ENCODE data around the gene BFSP1.

BFSP1 gene

GRCh38 chr20:17565169-17565845 lies 34.1 kb upstream of the BFSP1 start:
- H3K36me3 ChIP-seq (ENCODE audit: insufficient read depth, low read length), result no peaks in the 10 kb centered on the region
- peaks cover 7% of the 10 kb centered on the region; the same call in 1 of the 2 replicates for H3K4me1 ChIP-seq (ENCODE audit: insufficient read depth, low read length)
- H3K9me3 ChIP-seq (ENCODE audit: control insufficient read depth, insufficient read depth, low read length), result peaks cover 3% of the 10 kb centered on the region
- no peak overlapping the region for H3K9ac ChIP-seq (ENCODE audit: low read depth, low read length)

- no peaks in the 10 kb centered on the region for H3K36me3 ChIP-seq (ENCODE audit: insufficient read depth, low read length)
- H3K9ac ChIP-seq (ENCODE audit: low read depth, low read length), result no peak overlapping the region
- peaks cover 22% of the 10 kb centered on the region for H3K4me1 ChIP-seq (ENCODE audit: insufficient read depth, low read length)
- H3K9me3 ChIP-seq (ENCODE audit: control insufficient read depth, insufficient read depth, low read length), result peaks cover 3% of the 10 kb centered on the region
Observed at GRCh38 chr20:17562804-17563305, 31.7 kb upstream of the BFSP1 start.

DNA sequence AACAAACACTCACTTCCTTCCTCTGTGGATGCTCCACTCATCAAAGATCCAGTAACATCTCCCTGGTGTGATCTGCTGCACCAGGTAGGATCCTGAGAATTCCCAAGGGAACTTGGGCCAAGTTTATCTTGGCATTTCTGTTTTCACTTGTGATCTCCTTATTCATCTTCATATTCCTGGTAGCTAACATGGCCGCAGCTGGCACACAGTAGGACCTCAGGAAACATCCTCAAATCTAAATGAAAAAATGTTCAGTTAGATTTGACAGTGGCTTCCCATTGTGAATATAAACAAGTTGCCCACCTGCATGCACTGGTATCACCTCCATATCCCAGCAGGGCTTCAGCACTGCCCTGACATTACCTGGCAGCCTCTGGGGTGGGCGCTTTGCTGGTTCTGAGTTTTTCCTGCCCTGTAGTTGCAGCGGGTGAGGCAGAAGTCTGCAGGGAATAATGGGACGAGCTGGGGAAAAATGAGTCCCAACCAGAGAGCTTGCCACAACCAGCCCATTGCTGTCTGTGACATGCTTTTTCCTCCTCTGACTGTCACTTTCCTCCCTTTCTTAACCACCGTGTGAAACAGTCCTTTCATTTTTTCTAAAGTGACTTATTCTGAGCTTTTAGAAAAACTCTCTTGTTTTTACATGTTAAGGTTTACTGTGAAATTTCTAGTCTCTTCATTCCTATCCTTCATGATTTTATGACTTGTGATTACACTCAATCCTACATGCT lies 29.3 kb upstream of the BFSP1 start:
- Histone ChIP-seq H3K9me3 (ENCODE audit: control insufficient read depth, insufficient read depth, low read length) (no peaks in the 10 kb centered on the region), H3K4me1 (ENCODE audit: insufficient read depth, low read length) (peaks cover 32% of the 10 kb centered on the region), H3K9ac (ENCODE audit: low read depth, low read length) (no peak overlapping the region), H3K36me3 (ENCODE audit: insufficient read depth, low read length) (no peaks in the 10 kb centered on the region)

- Histone ChIP-seq H3K36me3 (ENCODE audit: insufficient read depth, low read length) (no peaks in the 10 kb centered on the region), H3K4me1 (ENCODE audit: insufficient read depth, low read length) (peaks cover 32% of the 10 kb centered on the region), H3K9ac (ENCODE audit: low read depth, low read length) (no peak overlapping the region), H3K9me3 (ENCODE audit: control insufficient read depth, insufficient read depth, low read length) (no peaks in the 10 kb centered on the region)
Observed at GRCh38 chr20:17559338-17559737, 28.2 kb upstream of the BFSP1 start.

DNA sequence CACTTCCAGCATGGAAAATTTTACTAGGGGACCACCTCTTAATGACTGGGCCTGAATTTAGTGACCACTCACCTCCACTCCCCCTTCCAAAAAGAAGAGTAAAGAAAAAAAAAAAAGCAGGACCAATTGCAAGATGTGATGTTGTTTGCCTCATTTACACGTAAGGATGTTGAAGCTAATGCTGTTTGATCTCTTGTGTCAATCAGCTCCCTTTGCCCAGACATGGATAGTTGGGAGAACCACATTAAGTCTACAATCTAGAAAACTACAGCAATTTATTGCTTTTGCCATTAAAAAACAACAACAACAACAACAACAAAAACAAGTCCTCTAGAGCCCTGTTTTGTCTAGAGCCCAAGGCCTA lies 27.7 kb upstream of the BFSP1 start:
- H3K4me1 ChIP-seq (ENCODE audit: insufficient read depth, low read length), result peaks cover 32% of the 10 kb centered on the region
- no peaks in the 10 kb centered on the region for H3K9me3 ChIP-seq (ENCODE audit: control insufficient read depth, insufficient read depth, low read length)
- H3K9ac ChIP-seq (ENCODE audit: low read depth, low read length), result no peak overlapping the region
- no peaks in the 10 kb centered on the region for H3K36me3 ChIP-seq (ENCODE audit: insufficient read depth, low read length)

- Histone ChIP-seq H3K9ac (ENCODE audit: low read depth, low read length) (peak overlapping the region; percentile 12), H3K9me3 (ENCODE audit: control insufficient read depth, insufficient read depth, low read length) (no peaks in the 10 kb centered on the region), H3K36me3 (ENCODE audit: insufficient read depth, low read length) (no peaks in the 10 kb centered on the region), H3K4me1 (ENCODE audit: insufficient read depth, low read length) (peaks cover 32% of the 10 kb centered on the region)
Observed at GRCh38 chr20:17558154-17558940, 27.2 kb upstream of the BFSP1 start.

- H3K9ac ChIP-seq (ENCODE audit: low read depth, low read length), result no peak overlapping the region
- H3K9me3 ChIP-seq (ENCODE audit: control insufficient read depth, insufficient read depth, low read length), result no peaks in the 10 kb centered on the region
- H3K36me3 ChIP-seq (ENCODE audit: insufficient read depth, low read length), result no peaks in the 10 kb centered on the region
- H3K4me1 ChIP-seq (ENCODE audit: insufficient read depth, low read length), result peaks cover 29% of the 10 kb centered on the region
Observed at GRCh38 chr20:17557675-17558006, 26.5 kb upstream of the BFSP1 start.

GRCh38 chr20:17556837-17557674 lies 25.9 kb upstream of the BFSP1 start:
- Histone ChIP-seq H3K9ac (ENCODE audit: low read depth, low read length) (no peak overlapping the region), H3K36me3 (ENCODE audit: insufficient read depth, low read length) (no peaks in the 10 kb centered on the region), H3K4me1 (ENCODE audit: insufficient read depth, low read length) (peaks cover 29% of the 10 kb centered on the region), H3K9me3 (ENCODE audit: control insufficient read depth, insufficient read depth, low read length) (no peaks in the 10 kb centered on the region)

DNA sequence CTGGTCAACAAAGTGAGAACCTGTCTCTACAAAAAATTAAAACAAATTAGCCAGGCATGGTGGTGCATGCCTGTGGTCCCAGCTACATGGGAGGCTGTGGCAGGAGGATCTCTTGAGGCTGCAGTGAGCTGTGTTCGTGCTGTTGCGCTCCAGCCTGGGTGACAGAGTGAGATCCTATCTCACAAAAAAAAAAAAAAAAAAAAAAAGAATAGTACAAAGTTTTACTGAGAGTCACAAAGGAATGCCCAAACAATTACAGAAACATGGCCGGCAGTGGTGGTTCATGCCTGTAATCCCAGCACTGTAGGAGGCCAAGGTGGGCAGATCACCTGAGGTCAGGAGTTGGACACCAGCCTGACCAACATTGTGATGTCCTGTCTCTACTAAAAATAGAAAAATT lies 23.9 kb upstream of the BFSP1 start:
- Histone ChIP-seq H3K4me1 (ENCODE audit: insufficient read depth, low read length) (peaks cover 29% of the 10 kb centered on the region), H3K9ac (ENCODE audit: low read depth, low read length) (no peak overlapping the region), H3K36me3 (ENCODE audit: insufficient read depth, low read length) (no peaks in the 10 kb centered on the region), H3K9me3 (ENCODE audit: control insufficient read depth, insufficient read depth, low read length) (no peaks in the 10 kb centered on the region)

- H3K36me3 ChIP-seq (ENCODE audit: insufficient read depth, low read length), result no peaks in the 10 kb centered on the region
- H3K9me3 ChIP-seq (ENCODE audit: control insufficient read depth, insufficient read depth, low read length), result no peaks in the 10 kb centered on the region
- H3K4me1 ChIP-seq (ENCODE audit: insufficient read depth, low read length), result no peaks in the 10 kb centered on the region
- no peak overlapping the region for H3K9ac ChIP-seq (ENCODE audit: low read depth, low read length)
Observed at GRCh38 chr20:17549131-17549530, 18.0 kb upstream of the BFSP1 start.

GRCh38 chr20:17545127-17545526 lies 13.9 kb upstream of the BFSP1 start:
- Histone ChIP-seq H3K4me1 (ENCODE audit: insufficient read depth, low read length) (no peaks in the 10 kb centered on the region), H3K9me3 (ENCODE audit: control insufficient read depth, insufficient read depth, low read length) (no peaks in the 10 kb centered on the region), H3K36me3 (ENCODE audit: insufficient read depth, low read length) (no peaks in the 10 kb centered on the region), H3K9ac (ENCODE audit: low read depth, low read length) (no peak overlapping the region)

DNA sequence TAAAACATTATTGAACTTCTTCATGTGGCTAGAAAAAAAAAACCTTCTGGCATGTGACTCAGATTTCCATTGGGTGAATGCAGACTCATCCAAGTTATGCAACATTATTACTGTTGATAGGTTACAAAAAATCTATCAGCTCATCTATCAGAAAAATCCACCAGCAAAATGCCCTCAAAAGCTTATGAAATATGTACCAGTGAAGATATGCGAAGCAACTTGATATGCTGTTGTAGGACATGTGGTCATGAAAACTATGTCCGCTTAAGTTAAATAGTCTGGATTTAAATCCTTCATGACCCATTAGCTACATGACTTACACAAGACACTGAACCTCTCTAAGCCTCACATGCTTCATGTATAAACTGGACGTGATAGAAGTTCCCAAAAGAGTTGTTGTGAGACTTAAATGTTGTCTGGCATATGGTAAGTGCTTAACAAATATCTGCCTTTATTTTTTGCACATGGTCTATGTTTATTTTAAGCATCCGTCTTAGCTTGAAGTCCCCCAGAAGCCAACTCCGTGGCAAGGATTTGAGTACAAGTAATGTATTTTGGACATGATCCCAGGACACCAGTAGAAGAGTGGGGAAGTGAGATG lies 12.5 kb upstream of the BFSP1 start:
- H3K4me1 ChIP-seq (ENCODE audit: insufficient read depth, low read length), result no peaks in the 10 kb centered on the region
- H3K9me3 ChIP-seq (ENCODE audit: control insufficient read depth, insufficient read depth, low read length), result no peaks in the 10 kb centered on the region
- no peaks in the 10 kb centered on the region for H3K36me3 ChIP-seq (ENCODE audit: insufficient read depth, low read length)
- H3K9ac ChIP-seq (ENCODE audit: low read depth, low read length), result no peak overlapping the region

DNA sequence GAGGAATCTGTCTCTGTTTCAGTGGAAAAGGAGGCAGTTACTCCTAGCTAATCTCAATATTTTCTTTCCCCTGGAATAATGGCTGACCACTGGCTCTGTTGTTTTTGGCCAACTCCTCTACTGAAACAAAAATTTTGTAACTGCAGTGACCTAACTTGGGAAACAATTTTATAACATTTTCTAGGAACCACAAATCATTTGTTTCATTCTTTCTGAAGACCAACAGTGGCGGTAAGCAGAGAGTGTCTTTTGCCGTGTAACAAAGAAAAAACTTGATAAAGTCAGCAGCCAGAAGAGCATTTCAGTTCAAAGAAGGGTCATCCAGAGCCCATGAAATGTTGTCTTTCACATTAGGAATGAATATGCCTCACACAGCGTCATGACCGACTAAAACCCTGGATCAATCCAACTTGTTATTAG lies 11.8 kb upstream of the BFSP1 start:
- no peak overlapping the region for H3K9ac ChIP-seq (ENCODE audit: low read depth, low read length)
- H3K36me3 ChIP-seq (ENCODE audit: insufficient read depth, low read length), result no peaks in the 10 kb centered on the region
- no peaks in the 10 kb centered on the region for H3K4me1 ChIP-seq (ENCODE audit: insufficient read depth, low read length)
- no peaks in the 10 kb centered on the region for H3K9me3 ChIP-seq (ENCODE audit: control insufficient read depth, insufficient read depth, low read length)

- no peaks in the 10 kb centered on the region for H3K4me1 ChIP-seq (ENCODE audit: insufficient read depth, low read length)
- no peaks in the 10 kb centered on the region for H3K36me3 ChIP-seq (ENCODE audit: insufficient read depth, low read length)
- H3K9ac ChIP-seq (ENCODE audit: low read depth, low read length), result no peak overlapping the region
- H3K9me3 ChIP-seq (ENCODE audit: control insufficient read depth, insufficient read depth, low read length), result no peaks in the 10 kb centered on the region
Observed at GRCh38 chr20:17542481-17542880, 11.3 kb upstream of the BFSP1 start.
